ENCODE measurements around the gene ATXN2.
"Not testable (repeated sequence)": the region's sequence is repeated elsewhere in the genome, so short reads cannot be mapped to it uniquely, and the experiment has no call there.

ATXN2 gene

GRCh38 chr12:111607239-111607638 lies 8.1 kb upstream of the ATXN2 start:
- no peak for TF ChIP-seq CTCF (IDR thresholded peaks at IDR 0.05)
- Histone ChIP-seq H3K79me2 (no peaks in the 10 kb centered on the region), H3K4me1 (no peaks in the 10 kb centered on the region), H3K27me3 (ENCODE audit: control insufficient read depth, insufficient read depth, low read length) (no peaks in the 10 kb centered on the region), H3K4me3 (ENCODE audit: low read depth, low read length) (no peak overlapping the region), H3K27ac (no peak overlapping the region), H3K4me2 (ENCODE audit: low read length) (no peak overlapping the region), H3K9ac (no peak overlapping the region), H3K9me3 (ENCODE audit: control insufficient read depth, low read length) (no peaks in the 10 kb centered on the region), H3K36me3 (ENCODE audit: control insufficient read depth, insufficient read depth, low read length) (no peaks in the 10 kb centered on the region), H2AFZ (no peak overlapping the region)

- no peaks in the 10 kb centered on the region for H3K79me2 ChIP-seq
- TF ChIP-seq CTCF (IDR thresholded peaks at IDR 0.05) = no peak
- no peak overlapping the region for H3K27ac ChIP-seq
- no peak overlapping the region for H3K4me2 ChIP-seq (ENCODE audit: low read length)
- H3K9ac ChIP-seq = no peak overlapping the region
- no peaks in the 10 kb centered on the region for H3K4me1 ChIP-seq
- no peak overlapping the region for H3K4me3 ChIP-seq (ENCODE audit: low read depth, low read length)
- no peaks in the 10 kb centered on the region for H3K36me3 ChIP-seq (ENCODE audit: control insufficient read depth, insufficient read depth, low read length)
- no peak overlapping the region for H2AFZ ChIP-seq
- no peaks in the 10 kb centered on the region for H3K27me3 ChIP-seq (ENCODE audit: control insufficient read depth, insufficient read depth, low read length)
- H3K9me3 ChIP-seq (ENCODE audit: control insufficient read depth, low read length) = no peaks in the 10 kb centered on the region
Observed at GRCh38 chr12:111606767-111607230, 7.7 kb upstream of the ATXN2 start.

- Histone ChIP-seq H3K27ac (no peak overlapping the region), H3K79me2 (no peaks in the 10 kb centered on the region), H3K4me3 (ENCODE audit: low read depth, low read length) (no peak overlapping the region), H3K36me3 (ENCODE audit: control insufficient read depth, insufficient read depth, low read length) (no peaks in the 10 kb centered on the region), H3K9ac (no peak overlapping the region), H3K27me3 (ENCODE audit: control insufficient read depth, insufficient read depth, low read length) (no peaks in the 10 kb centered on the region), H3K4me2 (ENCODE audit: low read length) (no peak overlapping the region), H3K9me3 (ENCODE audit: control insufficient read depth, low read length) (no peaks in the 10 kb centered on the region), H2AFZ (no peak overlapping the region), H3K4me1 (no peaks in the 10 kb centered on the region)
- TF ChIP-seq CTCF (IDR thresholded peaks at IDR 0.05) = no peak
Observed at GRCh38 chr12:111605911-111606766, 7.0 kb upstream of the ATXN2 start.

GRCh38 chr12:111602857-111603256 lies 3.7 kb upstream of the ATXN2 start:
- H3K79me2 ChIP-seq; H3K27me3 ChIP-seq (ENCODE audit: control insufficient read depth, insufficient read depth, low read length); H3K4me2 ChIP-seq (ENCODE audit: low read length); H3K9ac ChIP-seq; H3K4me1 ChIP-seq; H3K9me3 ChIP-seq (ENCODE audit: control insufficient read depth, low read length); H3K4me3 ChIP-seq (ENCODE audit: low read depth, low read length); H2AFZ ChIP-seq; H3K27ac ChIP-seq; H3K36me3 ChIP-seq (ENCODE audit: control insufficient read depth, insufficient read depth, low read length): not testable (repeated sequence)

GRCh38 chr12:111602348-111602747 lies 3.2 kb upstream of the ATXN2 start:
- no peak overlapping the region for H2AFZ ChIP-seq
- no peak overlapping the region for H3K4me2 ChIP-seq (ENCODE audit: low read length)
- H3K27ac ChIP-seq = no peak overlapping the region
- H3K9me3 ChIP-seq (ENCODE audit: control insufficient read depth, low read length) = no peaks in the 10 kb centered on the region
- no peaks in the 10 kb centered on the region for H3K4me1 ChIP-seq
- TF ChIP-seq CTCF (IDR thresholded peaks at IDR 0.05) = no peak
- H3K36me3 ChIP-seq (ENCODE audit: control insufficient read depth, insufficient read depth, low read length) = no peaks in the 10 kb centered on the region
- H3K9ac ChIP-seq = no peak overlapping the region
- no peaks in the 10 kb centered on the region for H3K79me2 ChIP-seq
- no peaks in the 10 kb centered on the region for H3K27me3 ChIP-seq (ENCODE audit: control insufficient read depth, insufficient read depth, low read length)
- H3K4me3 ChIP-seq (ENCODE audit: low read depth, low read length) = no peak overlapping the region

GRCh38 chr12:111600986-111601385 lies 1.9 kb upstream of the ATXN2 start:
- not testable (repeated sequence) for H3K36me3 ChIP-seq (ENCODE audit: control insufficient read depth, insufficient read depth, low read length); H3K9me3 ChIP-seq (ENCODE audit: control insufficient read depth, low read length); H3K4me2 ChIP-seq (ENCODE audit: low read length); H3K27ac ChIP-seq; H3K9ac ChIP-seq; H3K4me1 ChIP-seq; H2AFZ ChIP-seq; H3K27me3 ChIP-seq (ENCODE audit: control insufficient read depth, insufficient read depth, low read length); H3K4me3 ChIP-seq (ENCODE audit: low read depth, low read length); H3K79me2 ChIP-seq
